Testis (tissue), 3 donors: Measurements from ENCODE around the gene CUX1. TPM values are rescaled to one million over a fixed set of nuclear protein-coding genes. Genes with fewer than 3 reads are reported as not detected.
"Not testable (repeated sequence)": the region's sequence is repeated elsewhere in the genome, so short reads cannot be mapped to it uniquely, and the experiment has no call there.

Experiments used
- DNase-seq: peaks from one replicate; pipeline ENCODE4 v3.0.0-alpha.2; 2019
- H3K27ac ChIP-seq, 2 donors: fragments of 200-600 bp; sonication (generic); one replicate each; pipeline ENCODE4 v1.5.1; 2019
- H3K27me3 ChIP-seq: fragments of 200-600 bp; sonication (generic); one replicate; pipeline ENCODE4 v1.5.1; 2019
- H3K36me3 ChIP-seq: fragments of 200-600 bp; sonication (generic); one replicate; pipeline ENCODE4 v1.5.1; 2017; ENCODE audit warnings: low read depth; ENCODE audit errors: missing control alignments
- H3K4me1 ChIP-seq: fragments of 200-600 bp; sonication (generic); one replicate; pipeline ENCODE4 v1.5.1; 2019
- H3K4me3 ChIP-seq, 2 donors: fragments of 200-600 bp; sonication (generic); one replicate each; pipeline ENCODE4 v1.5.1; 2017 to 2019
- H3K9me3 ChIP-seq: fragments of 200-600 bp; sonication (generic); one replicate; pipeline ENCODE4 v1.5.1; 2017
- CTCF ChIP-seq, 3 experiments: fragments of 450-650 bp in 2 of 3; fragments of 200-600 bp in 1 of 3; sonication (generic) in 1 of 3; IDR thresholded peaks; one replicate each; pipeline ENCODE4 v1.5.1; 2016 to 2019; ENCODE audit warnings: antibody characterized with exemption in 3 of 3, mild to moderate bottlenecking in 2 of 3, moderate library complexity in 1 of 3
- POLR2A ChIP-seq: fragments of 450-650 bp; IDR thresholded peaks from one replicate; pipeline ENCODE4 v1.6.1; 2017; ENCODE audit warnings: antibody characterized with exemption, mild to moderate bottlenecking, moderate library complexity
- WGBS, 2 donors: methylation state at CpG; one replicate each; pipeline ENCODE4 v1.1.5; 2018; 5-methylcytosine and 5-hydroxymethylcytosine counted together
- intact Hi-C: fragments of 100-400 bp; cut with DNase I; formaldehyde crosslinking; loops from one replicate; pipeline ENCODE4 v1.15.1; 2023; ENCODE audit warnings: low total_unique reads
- polyA plus RNA-seq: library from polyadenylated mRNA; stranded (reverse); fragments of 350-450 nt; fragmentation: Illumina TruSeq; extraction: RNeasy Lipid Tissue Mini Kit (QIAGEN cat#74804); gene quantifications from one replicate; pipeline ENCODE4 v1.2.3, GENCODE V29; 2014; ENCODE audit warnings: low read depth, low replicate concordance; ENCODE audit not compliant: insufficient read depth
- total RNA-seq, 2 donors: library from RNA; depleted of rRNA; stranded (reverse); fragments of >200 nt; gene quantifications; one replicate each; pipeline ENCODE4 v1.2.3, GENCODE V29; 2016

Gene CUX1
- total and polyA plus RNA-seq, 3 donors from 2014 or later, result 30.8 to 46.3 (median 43.1) TPM

DNA sequence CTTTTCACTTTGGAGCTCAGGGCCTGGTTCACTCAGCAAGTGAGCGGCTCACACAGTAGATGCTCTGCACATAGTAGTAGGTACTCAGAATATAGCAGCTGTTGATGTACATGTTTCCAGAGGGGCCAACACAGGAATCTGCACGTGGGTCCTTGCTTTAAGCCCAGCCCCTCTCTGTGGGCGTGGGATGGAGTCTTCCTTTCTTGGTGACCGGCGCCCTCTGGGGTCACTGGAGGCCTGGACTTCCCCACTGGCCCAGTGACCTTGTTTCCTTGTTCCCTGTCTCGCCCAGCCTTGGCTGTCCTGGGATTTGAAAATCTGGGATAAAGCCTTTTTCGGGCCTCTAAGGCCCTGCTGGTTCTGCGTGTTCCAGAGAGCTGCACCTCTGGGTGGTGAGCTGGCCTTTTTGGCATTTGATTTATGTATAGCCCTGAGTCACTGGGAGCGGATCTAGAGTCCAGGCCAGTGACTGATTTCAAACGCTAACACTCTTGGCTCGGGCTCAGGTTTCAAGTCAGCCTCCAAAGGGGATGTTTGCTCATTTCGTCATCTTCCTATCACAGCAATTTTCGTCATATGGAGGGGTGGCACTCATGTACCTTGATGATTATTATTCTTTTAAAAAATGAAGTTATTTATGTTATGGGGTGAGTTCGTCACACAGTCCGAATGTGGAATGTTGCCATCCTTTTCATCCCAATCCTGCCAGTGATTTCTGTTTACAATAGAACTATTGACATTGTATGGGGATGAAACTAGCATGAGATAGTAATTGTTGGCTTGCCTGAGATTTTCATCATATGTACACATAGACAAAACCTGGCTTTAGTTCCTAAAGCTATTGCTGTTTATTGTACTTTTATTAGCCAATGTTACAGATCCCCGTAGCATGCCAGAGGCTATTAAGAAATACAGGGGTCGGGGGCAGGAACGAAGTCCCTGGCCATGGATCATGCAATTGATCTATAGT, 65.5 kb downstream of the CUX1 start:
- Histone ChIP-seq H3K27ac (peak overlapping the region in 1 of 2 donors; percentile 8), H3K27me3 (no peaks in the 10 kb centered on the region), H3K9me3 (no peaks in the 10 kb centered on the region), H3K4me3 (no peak overlapping the region), H3K36me3 (no peaks in the 10 kb centered on the region), H3K4me1 (peaks cover 23% of the 10 kb centered on the region)
- DNase-seq, result peak; percentile 59
- WGBS, 2 donors, result 41 to 43% methylated on average over 18 of the region's 18 CpGs
- intact Hi-C loops, result no loop called here
- no peak for TF ChIP-seq CTCF (IDR thresholded peaks at IDR 0.05)
- no peak for TF ChIP-seq POLR2A

DNA sequence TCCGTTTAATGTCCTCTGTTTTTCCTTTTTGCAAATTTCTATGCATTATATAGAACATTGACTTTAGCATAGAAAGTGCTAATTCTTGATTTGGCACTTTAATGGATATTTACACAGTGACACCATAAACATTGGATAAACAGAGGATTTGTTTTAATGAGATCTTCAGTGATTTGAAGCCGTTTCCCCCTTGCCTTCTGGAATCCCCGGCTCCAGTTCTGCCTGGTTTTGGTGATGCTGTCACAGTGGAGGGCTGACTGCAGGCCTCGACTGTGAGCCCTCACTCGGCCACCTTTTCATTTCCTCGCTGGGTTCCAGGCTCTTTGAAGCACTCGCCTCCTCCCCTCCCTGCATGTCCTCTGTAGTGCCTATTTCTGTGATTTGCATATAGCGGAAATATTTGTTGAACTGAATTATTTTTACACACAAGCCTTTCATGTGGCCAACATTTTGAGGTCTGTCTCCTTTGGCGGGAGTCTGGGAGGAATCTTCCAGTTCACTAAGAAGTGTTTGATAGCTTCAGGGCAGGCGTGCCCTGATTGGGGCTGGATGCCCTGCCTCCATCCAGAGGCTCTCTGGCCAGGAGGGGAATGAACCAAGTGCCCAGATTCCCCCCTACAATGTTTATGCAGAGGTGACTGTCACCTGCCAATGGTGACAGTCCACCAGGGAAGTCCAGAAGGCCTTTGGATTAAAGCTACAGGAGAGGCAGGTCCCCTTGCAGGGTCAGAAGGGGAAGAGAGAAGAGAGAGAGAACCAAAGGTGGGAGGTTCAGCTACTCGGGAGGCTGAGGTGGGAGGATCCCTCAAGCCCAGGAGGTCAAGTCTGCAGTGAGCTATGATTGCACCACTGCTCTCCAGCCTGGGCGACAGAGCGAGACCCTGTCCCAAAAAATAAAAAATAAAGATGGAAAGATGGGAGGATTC, 67.5 kb downstream of the CUX1 start:
- Histone ChIP-seq H3K4me1 (peaks cover 23% of the 10 kb centered on the region), H3K27me3 (no peaks in the 10 kb centered on the region), H3K27ac (no peak overlapping the region), H3K4me3 (no peak overlapping the region), H3K36me3 (no peaks in the 10 kb centered on the region), H3K9me3 (no peaks in the 10 kb centered on the region)
- WGBS, 2 donors, result 82 to 87% methylated on average over 13 of the region's 13 CpGs
- DNase-seq, result no peak
- intact Hi-C loops, result no loop called here
- TF ChIP-seq POLR2A (no peak), CTCF (IDR thresholded peaks at IDR 0.05) (no peak)

DNA sequence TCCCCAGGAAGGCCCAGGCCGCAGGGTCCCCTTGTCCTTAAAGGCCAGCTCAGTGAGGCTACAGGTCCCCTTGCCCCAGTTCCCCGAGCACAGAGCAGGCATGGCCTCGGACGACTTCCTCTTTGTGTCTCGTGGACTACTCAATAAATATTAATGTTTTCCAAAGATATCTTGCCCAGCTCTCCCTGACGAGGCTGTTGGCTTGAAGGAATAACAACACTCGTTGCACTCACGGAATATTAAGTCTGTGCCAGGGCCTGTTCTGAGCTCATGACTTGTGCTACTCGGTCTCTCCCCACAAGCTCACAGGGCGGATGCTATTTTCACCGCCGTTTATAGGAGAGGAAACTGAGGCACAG, 68.2 kb downstream of the CUX1 start:
- Histone ChIP-seq H3K36me3 (no peaks in the 10 kb centered on the region), H3K4me1 (peaks cover 22% of the 10 kb centered on the region), H3K4me3 (no peak overlapping the region), H3K9me3 (no peaks in the 10 kb centered on the region), H3K27me3 (no peaks in the 10 kb centered on the region), H3K27ac (no peak overlapping the region)
- no peak for DNase-seq
- intact Hi-C loops, result no loop called here
- WGBS, 2 donors, result 75 to 81% methylated on average over 12 of the region's 12 CpGs
- TF ChIP-seq CTCF (IDR thresholded peaks at IDR 0.05), result no peak
- TF ChIP-seq POLR2A, result no peak

DNA sequence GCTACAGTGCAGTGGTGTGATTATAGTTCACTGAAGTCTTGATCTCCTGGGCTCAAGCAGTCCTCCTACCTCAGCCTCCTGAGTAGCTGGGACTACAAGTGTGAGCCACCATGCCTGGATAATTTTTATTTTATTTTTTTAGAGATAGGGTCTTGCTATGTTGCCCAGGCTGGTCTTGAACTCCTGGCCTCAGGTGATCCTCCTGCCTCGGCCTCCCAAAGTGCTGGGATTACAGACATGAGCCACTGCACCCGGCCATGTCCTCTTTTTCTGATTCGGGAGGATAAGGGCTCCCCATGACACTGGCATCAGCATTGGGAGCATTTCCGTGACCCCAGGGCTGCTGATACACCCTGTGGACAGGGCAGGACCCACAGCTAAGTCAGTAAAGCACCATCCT, 69.9 kb downstream of the CUX1 start:
- DNase-seq, H3K4me3 ChIP-seq, H3K9me3 ChIP-seq, H3K36me3 ChIP-seq, H3K27ac ChIP-seq, H3K4me1 ChIP-seq, intact Hi-C loops, H3K27me3 ChIP-seq: not testable (repeated sequence)
- WGBS, 2 donors, result 88 to 97% methylated on average over 3 to 4 of the region's 4 CpGs

DNA sequence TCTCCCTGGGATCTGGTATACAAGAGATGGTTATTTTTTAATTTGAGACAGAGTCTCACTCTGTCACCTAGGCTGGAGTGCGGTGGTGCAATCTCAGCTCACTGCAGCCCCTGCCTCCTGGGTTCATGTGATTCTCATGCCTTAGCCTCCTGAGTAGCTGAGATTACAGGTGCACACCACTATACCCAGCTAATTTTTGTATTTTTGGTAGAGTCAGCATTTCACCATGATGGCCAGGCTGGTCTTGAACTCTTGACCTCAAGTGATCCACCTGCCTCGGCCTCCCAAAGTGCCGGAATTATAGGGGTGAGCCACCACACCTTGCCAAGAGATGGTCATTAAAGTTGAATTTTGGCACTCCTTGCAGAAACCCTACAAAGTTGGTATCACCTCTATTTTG, 71.1 kb downstream of the CUX1 start:
- H3K4me3 ChIP-seq, DNase-seq, H3K9me3 ChIP-seq, H3K27ac ChIP-seq, intact Hi-C loops, H3K4me1 ChIP-seq, H3K36me3 ChIP-seq, H3K27me3 ChIP-seq: not testable (repeated sequence)
- WGBS, 2 donors, result 92 to 94% methylated on average over 3 of the region's 3 CpGs
